Amniotic stem cell (primary cell): Measurements from ENCODE around the gene NEDD9.

ENCODE experiments used
- DNase-seq: peaks from one replicate; lab custom pipeline; 2025; lab: John Stamatoyannopoulos, UW

The NEDD9 gene

DNA sequence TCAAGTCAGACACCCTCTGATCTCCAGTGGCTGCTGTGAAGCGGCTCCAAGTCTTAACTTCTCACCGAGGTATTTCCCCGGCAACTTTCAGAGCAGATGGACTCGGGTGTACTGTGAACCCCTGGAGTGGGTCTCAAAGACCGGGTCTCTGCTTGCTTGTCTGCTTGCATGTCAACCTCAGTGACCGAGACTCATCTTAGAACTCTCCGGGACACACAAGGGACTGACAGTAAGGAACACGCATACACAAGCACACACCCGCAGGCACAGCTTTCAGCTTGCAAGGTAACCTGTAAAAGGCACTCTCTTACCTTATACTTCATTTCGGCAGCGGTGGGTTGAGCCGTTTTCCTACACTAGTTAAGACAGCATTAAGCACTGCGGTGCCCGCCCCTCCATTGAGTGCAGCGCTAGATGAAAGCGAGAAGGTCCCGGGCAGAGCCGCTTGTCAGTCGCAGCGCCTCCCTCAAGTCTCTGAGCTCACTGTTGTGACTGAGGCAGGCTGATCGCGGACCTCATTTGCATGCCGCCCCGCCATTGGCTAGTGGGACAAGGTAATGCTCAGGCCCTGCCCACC lies at the start of gene NEDD9:
Gene NEDD9, minus strand, starts transcription at position 476 of the 577 bp plus-strand sequence. Its CDS starts 153 bp downstream, at position 323.
- peak; percentile 97 for DNase-seq

- DNase-seq, result no peak
Measured at GRCh38 chr6:11282245-11282644, 49.8 kb upstream of the NEDD9 start.

GRCh38 chr6:11280394-11280793 lies 47.9 kb upstream of the NEDD9 start:
- no peak for DNase-seq

DNA sequence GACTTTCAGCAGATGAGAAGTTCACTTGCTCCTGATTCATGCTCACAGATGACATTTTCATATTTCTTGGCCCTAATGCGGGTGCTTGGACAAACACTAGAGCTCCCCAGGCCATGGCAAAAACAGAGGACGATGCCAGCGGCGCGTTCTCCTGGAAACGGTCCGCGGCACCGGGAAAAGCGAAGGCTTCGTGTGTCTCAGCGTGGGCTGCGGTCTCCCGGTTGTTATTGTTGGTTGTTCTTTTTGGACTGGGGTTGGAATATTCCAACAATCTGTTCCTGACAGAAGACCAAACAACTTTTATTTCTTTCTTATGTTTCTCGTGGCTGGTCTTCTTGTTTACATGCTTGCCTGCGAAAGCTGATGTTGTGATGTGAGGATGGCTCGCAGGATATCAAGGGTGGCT lies 46.8 kb upstream of the NEDD9 start:
- no peak for DNase-seq

DNA sequence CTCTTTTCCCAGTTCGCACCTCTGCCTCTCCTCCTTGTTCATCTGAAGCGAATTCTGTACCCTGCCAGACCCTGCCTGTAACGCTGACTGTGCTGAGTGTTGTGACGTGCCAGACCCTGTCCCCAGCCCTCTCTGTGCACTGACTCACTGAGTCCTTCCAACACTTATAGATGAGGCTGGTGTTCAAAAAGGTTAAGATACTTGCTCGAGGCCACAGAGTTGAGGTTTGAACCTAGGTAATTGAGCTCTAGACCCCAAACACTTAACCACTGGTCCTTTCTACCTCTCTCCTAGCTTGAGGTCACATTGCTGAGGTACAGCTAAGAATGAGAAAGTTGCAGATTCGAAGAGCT lies 45.7 kb upstream of the NEDD9 start:
- DNase-seq, result no peak

DNA sequence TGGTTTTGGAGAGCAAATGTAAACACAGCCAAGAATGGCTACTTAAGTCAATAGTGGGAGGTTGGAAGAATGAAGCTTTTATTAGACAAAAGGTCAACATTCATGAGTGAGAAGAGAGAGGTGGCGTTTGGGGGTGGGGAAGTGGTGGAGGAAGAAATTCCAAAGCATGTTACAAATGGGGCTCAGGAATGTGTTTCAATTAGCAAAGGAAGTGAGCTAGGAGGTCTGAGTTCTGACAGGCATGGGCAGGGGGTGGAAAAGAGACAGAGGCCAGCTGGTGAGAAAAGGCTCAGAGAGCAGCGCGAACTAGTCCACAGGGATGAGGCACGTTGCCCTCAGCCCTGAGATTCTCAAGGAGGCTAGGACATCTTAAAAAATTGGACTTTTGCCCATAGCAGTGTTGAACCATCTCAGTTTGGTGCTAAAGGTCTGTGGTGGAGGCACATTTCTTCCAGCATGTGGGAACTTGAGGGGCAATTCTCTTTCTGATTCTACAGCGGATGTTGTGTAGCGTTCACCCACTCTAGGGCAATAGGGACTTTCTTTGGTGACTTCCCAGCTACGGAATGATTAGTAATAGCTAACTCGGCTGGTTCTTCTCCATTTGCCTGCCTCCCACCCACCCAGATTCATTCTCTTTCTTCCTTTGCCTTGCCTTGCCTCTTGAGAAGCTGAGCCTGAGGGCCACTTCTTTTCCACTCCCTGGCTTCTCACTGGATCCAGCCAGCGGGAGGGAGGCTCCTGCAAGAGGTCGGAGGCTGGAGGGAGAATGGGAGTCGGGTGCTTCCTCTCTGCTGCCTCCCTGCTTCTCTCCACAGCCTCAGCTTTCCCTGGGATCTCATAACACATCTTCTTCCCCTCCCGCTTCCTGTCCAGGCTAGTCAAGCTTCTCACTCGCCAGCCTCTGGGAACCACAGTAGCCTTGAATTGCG lies 45.1 kb upstream of the NEDD9 start:
- no peak for DNase-seq

DNA sequence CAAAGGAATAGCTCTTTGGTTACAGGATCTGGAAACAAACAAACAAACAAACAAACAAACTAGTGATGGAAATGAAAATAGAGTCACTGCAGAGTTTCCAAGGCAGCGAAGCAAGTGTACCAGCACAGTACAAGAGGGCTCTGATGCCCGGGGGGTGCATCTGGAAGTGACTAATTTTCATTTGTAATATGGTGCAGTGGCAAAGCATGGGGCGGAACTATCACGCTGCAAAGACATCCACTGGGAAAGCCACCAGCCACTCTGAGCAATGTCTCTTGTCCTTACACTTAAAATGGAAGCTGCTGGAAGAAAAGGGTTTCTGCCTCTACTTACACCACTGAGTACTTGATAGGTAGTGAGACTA lies 44.4 kb upstream of the NEDD9 start:
- DNase-seq, result no peak

GRCh38 chr6:11276228-11276627 lies 43.8 kb upstream of the NEDD9 start:
- DNase-seq, result no peak

DNA sequence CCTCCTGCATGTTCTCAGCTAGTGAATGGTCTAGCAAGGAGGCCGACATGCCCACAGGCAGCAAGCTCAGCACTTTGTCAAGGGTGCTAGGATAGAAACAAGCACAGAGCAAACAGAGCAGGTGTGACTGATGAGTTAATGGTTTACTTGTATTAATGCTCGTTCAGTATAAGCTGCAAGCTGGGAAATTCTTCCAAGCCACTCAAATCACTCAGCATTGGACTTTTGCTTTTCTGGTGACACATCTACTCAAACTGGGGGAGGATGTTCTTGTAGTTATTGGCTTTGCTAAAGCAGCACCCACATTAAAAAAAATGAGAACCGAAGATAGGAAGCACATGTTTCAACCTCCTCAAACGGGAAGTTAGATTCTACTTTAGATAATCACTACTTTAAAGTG lies 43.1 kb upstream of the NEDD9 start:
- DNase-seq, result no peak

- no peak for DNase-seq
Measured at GRCh38 chr6:11273406-11274065, 41.1 kb upstream of the NEDD9 start.

- DNase-seq, result no peak
Measured at GRCh38 chr6:11272491-11273192, 40.2 kb upstream of the NEDD9 start.

- no peak for DNase-seq
Measured at GRCh38 chr6:11271228-11272020, 39.0 kb upstream of the NEDD9 start.

- DNase-seq, result no peak
Measured at GRCh38 chr6:11270030-11271027, 37.9 kb upstream of the NEDD9 start.

DNA sequence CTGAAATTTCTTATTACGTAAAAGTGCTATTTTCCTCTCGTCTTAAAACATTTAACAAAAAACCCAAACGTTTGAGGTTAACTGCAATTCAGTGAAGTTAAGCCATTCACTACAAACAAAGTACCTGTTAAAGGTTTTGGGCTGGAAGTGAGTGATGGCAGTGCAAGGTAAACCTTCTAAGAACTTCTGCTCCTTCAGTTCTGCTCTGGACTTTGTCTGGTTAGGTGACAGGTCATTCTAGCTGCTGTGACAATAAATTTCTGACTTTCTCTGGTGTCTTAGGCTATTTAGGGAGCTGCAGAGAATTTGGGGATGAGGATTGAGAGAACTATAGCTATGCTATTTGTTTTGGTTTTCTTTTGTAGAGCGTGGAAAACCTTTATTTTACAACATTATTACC lies 36.5 kb upstream of the NEDD9 start:
- no peak for DNase-seq

DNA sequence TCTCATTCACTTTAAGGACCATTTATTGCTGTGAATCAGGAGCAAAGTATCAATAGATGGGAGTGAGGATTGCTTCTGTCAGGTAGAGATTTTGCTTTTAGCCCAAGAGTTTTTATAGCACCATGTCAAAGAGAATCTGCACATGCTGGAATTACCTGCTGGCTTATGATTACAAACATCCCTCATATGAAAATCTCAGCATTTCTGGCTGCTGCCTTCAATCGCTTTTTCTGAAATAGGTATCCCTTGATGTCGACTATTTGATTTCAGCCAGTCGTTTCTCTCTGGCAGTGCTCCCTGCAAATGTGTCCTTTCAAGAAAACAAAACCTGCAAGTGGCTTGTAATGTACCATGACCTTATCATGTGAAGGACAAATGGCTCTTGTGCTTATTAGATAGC lies 34.5 kb upstream of the NEDD9 start:
- no peak for DNase-seq

DNA sequence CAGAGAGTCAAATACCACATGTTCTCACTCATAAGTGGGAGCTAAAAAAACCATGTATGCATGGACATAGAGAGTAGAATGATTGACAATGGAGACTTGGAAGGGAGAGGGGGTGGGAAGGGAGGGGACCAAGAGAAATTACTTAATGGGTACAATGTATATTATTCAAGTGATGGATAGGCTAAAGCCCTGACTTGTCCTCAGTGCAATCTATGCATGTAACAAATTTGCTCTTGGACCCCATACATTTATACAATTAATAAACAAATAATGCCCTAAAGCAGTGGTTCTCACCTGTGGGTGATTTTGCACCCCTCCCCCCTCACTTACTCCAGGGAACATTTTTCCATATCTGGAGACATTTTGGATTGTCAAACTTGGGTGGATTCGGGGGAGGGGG lies 33.5 kb upstream of the NEDD9 start:
- no peak for DNase-seq

- DNase-seq, result no peak
Measured at GRCh38 chr6:11264100-11264499, 31.6 kb upstream of the NEDD9 start.

DNA sequence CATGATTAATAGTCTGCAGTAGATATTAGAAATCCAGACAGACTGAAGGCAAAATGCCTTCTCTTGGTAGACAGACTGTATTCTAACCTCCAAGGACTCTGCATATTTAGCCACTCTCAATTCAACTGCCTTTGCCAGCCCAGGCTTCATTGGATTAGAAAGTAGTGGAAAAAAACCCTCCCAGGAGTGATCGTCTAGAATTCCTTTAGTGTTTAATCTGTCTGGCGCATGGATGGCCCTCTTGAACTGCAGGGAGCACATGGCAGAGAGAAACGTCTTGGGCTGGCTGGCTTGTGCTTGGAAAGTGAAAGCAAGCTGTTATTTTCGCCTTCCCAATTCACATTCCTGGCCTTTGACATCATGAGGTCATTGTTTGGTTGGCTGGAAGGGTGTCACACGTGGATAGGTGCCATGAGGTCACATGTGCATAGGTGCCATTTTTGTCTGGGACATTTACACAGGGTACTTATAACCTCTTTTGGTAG lies 30.9 kb upstream of the NEDD9 start:
- no peak for DNase-seq

GRCh38 chr6:11262242-11262641 lies 29.8 kb upstream of the NEDD9 start:
- DNase-seq, result no peak
